Tibial nerve (tissue), 4 donors: ENCODE measurements around the gene FGGY.

Experiments used
- EP300 ChIP-seq, 2 donors: sonication (generic); formaldehyde crosslinking; IDR thresholded peaks; one replicate each; pipeline ENCODE4 v1.6.1; 2017; ENCODE audit warnings: antibody characterized with exemption in 2 of 2, mild to moderate bottlenecking in 1 of 2
- POLR2A ChIP-seq, 2 donors: fragments of 450-650 bp; IDR thresholded peaks; one replicate each; pipeline ENCODE4 v1.6.1; 2017; ENCODE audit warnings: antibody characterized with exemption in 2 of 2, mild to moderate bottlenecking in 2 of 2, moderate library complexity in 2 of 2
- TF ChIP-seq, protein P1 (sequence below), 5 experiments: fragments of 200-600 bp in 3 of 5; fragments of 450-650 bp in 2 of 5; sonication (generic) in 3 of 5; IDR thresholded peaks; one replicate each; pipeline ENCODE4 v1.5.1; 2016 to 2019; ENCODE audit warnings: antibody characterized with exemption in 5 of 5, mild to moderate bottlenecking in 3 of 5, moderate library complexity in 2 of 5

DNA sequence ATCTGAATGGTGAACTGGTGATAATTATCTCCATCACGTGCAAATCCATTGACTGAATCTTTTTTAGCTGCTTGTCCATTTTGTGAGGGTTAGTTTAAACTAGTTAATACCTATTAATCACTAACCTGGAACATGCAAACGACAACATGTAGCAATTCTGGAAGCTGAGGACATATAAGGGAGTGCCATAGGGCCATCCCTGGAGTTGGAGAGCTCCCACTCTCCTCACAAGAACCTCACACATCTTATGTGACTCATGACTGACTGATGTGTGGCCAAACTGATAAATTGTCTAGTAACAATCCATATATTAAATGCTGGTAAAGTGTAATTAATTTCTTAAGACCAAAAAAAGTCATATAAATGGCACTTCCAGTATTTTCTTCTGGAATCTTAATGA is 454.9 kb downstream of the FGGY start:
- TF ChIP-seq, protein P1, sequence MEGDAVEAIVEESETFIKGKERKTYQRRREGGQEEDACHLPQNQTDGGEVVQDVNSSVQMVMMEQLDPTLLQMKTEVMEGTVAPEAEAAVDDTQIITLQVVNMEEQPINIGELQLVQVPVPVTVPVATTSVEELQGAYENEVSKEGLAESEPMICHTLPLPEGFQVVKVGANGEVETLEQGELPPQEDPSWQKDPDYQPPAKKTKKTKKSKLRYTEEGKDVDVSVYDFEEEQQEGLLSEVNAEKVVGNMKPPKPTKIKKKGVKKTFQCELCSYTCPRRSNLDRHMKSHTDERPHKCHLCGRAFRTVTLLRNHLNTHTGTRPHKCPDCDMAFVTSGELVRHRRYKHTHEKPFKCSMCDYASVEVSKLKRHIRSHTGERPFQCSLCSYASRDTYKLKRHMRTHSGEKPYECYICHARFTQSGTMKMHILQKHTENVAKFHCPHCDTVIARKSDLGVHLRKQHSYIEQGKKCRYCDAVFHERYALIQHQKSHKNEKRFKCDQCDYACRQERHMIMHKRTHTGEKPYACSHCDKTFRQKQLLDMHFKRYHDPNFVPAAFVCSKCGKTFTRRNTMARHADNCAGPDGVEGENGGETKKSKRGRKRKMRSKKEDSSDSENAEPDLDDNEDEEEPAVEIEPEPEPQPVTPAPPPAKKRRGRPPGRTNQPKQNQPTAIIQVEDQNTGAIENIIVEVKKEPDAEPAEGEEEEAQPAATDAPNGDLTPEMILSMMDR (IDR thresholded peaks at IDR 0.05): no peak
- no peak for TF ChIP-seq POLR2A (IDR thresholded peaks at IDR 0.05)
- no peak for TF ChIP-seq EP300 (IDR thresholded peaks at IDR 0.05)
